22Rv1 (cell line): Measurements from ENCODE around the gene CNIH3.

Source experiments
- ZFX ChIP-seq: fragments of 450-650 bp; IDR thresholded peaks from 2 replicates; pipeline ENCODE4 v1.6.1; 2017; ENCODE audit warnings: antibody characterized with exemption, borderline replicate concordance
- TF ChIP-seq, protein P1 (sequence below): fragments of 450-650 bp; IDR thresholded peaks from 2 replicates; pipeline ENCODE4 v1.5.1; 2017; ENCODE audit warnings: mild to moderate bottlenecking

DNA sequence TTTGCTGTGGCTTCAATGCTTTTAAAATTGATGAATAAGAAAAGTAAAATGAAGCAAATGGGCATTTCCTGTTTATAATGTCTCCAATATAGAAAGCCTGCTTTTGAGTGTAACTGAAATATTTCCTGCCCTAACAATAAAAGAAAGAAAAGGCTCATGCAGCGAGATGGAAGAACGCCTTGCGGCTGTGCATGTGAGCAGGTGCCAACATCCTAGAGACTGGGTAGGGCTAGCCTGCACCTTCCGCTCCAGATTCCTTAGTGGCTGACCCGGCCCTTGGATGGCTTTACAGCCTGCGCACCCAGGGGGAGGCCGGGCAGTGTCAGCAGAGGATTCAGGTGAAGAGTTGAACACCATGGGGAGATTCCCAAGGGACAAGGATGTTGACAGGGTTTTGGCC is 21.8 kb downstream of the CNIH3 start:
- TF ChIP-seq, protein P1, sequence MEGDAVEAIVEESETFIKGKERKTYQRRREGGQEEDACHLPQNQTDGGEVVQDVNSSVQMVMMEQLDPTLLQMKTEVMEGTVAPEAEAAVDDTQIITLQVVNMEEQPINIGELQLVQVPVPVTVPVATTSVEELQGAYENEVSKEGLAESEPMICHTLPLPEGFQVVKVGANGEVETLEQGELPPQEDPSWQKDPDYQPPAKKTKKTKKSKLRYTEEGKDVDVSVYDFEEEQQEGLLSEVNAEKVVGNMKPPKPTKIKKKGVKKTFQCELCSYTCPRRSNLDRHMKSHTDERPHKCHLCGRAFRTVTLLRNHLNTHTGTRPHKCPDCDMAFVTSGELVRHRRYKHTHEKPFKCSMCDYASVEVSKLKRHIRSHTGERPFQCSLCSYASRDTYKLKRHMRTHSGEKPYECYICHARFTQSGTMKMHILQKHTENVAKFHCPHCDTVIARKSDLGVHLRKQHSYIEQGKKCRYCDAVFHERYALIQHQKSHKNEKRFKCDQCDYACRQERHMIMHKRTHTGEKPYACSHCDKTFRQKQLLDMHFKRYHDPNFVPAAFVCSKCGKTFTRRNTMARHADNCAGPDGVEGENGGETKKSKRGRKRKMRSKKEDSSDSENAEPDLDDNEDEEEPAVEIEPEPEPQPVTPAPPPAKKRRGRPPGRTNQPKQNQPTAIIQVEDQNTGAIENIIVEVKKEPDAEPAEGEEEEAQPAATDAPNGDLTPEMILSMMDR = no peak
- TF ChIP-seq ZFX = no peak
